Activated CD4-positive, alpha-beta T cell treated with anti-CD3 and anti-CD28 coated beads, Interleukin-2, amount 50 U/mL, for 1 hour (primary cell): Measurements from ENCODE around the gene DNAH14.
"Not testable (repeated sequence)": the region's sequence is repeated elsewhere in the genome, so short reads cannot be mapped to it uniquely, and the experiment has no call there.

ENCODE experiments used
- DNase-seq: peaks from one replicate; pipeline ENCODE4 v3.0.0-alpha.2; 2020

Gene DNAH14

GRCh38 chr1:225277445-225277844, 348.0 kb downstream of the DNAH14 start:
- no peak for DNase-seq

- DNase-seq, result no peak
Observed at GRCh38 chr1:225280563-225280962, 351.1 kb downstream of the DNAH14 start.

GRCh38 chr1:225290244-225290643, 360.8 kb downstream of the DNAH14 start:
- DNase-seq, result no peak

- DNase-seq, result no peak
Observed at GRCh38 chr1:225299624-225300023, 370.1 kb downstream of the DNAH14 start.

- no peak for DNase-seq
Observed at GRCh38 chr1:225300381-225300780, 370.9 kb downstream of the DNAH14 start.

- no peak for DNase-seq
Observed at GRCh38 chr1:225304996-225305395, 375.5 kb downstream of the DNAH14 start.

- not testable (repeated sequence) for DNase-seq
Observed at GRCh38 chr1:225310544-225310943, 381.1 kb downstream of the DNAH14 start.

GRCh38 chr1:225318706-225319575, 389.5 kb downstream of the DNAH14 start:
- no peak for DNase-seq

GRCh38 chr1:225319871-225320270, 390.4 kb downstream of the DNAH14 start:
- DNase-seq, result no peak

- no peak for DNase-seq
Observed at GRCh38 chr1:225321784-225322183, 392.3 kb downstream of the DNAH14 start.

GRCh38 chr1:225329041-225329440, 399.6 kb downstream of the DNAH14 start:
- DNase-seq, result no peak

GRCh38 chr1:225329996-225330395, 400.5 kb downstream of the DNAH14 start:
- not testable (repeated sequence) for DNase-seq

- DNase-seq, result no peak
Observed at GRCh38 chr1:225332686-225333085, 403.2 kb downstream of the DNAH14 start.

- not testable (repeated sequence) for DNase-seq
Observed at GRCh38 chr1:225335098-225335778, 405.8 kb downstream of the DNAH14 start.

GRCh38 chr1:225338545-225338944, 409.1 kb downstream of the DNAH14 start:
- DNase-seq, result no peak

GRCh38 chr1:225341642-225342041, 412.2 kb downstream of the DNAH14 start:
- no peak for DNase-seq

- DNase-seq, result no peak
Observed at GRCh38 chr1:225342695-225343094, 413.2 kb downstream of the DNAH14 start.

- no peak for DNase-seq
Observed at GRCh38 chr1:225343618-225344017, 414.1 kb downstream of the DNAH14 start.

- DNase-seq, result no peak
Observed at GRCh38 chr1:225347123-225347683, 417.7 kb downstream of the DNAH14 start.

GRCh38 chr1:225348400-225348799, 418.9 kb downstream of the DNAH14 start:
- DNase-seq, result no peak

- DNase-seq, result no peak
Observed at GRCh38 chr1:225349826-225350225, 420.4 kb downstream of the DNAH14 start.

GRCh38 chr1:225350872-225351271, 421.4 kb downstream of the DNAH14 start:
- DNase-seq, result no peak

- no peak for DNase-seq
Observed at GRCh38 chr1:225354906-225355305, 425.4 kb downstream of the DNAH14 start.

GRCh38 chr1:225355863-225356262, 426.4 kb downstream of the DNAH14 start:
- DNase-seq, result no peak
